A549 (cell line): Measurements from ENCODE around the gene TMEM244. TPM values are rescaled to one million over a fixed set of nuclear protein-coding genes. Genes with fewer than 3 reads are reported as not detected.

Experiments used
- ATAC-seq, 2 experiments: fragments of 200-7000 bp in 1 of 2; fragments of >200 bp in 1 of 2; cut with Nextera tagmentation in 1 of 2; cut with Tn5 transposase in 1 of 2; 3 replicates each; pipeline versions ENCODE4 v1.8.0 to v1.9.1; 2018 to 2020; ENCODE audit warnings: mild to moderate bottlenecking in 1 of 2, moderate library complexity in 1 of 2
- CTCF ChIA-PET: fragments of 300-600 bp; sonication (Branson Sonifier 250); formaldehyde crosslinking; extraction: SDS; loops from one replicate; lab custom pipeline; 2021; ENCODE audit warnings: antibody characterized with exemption, inconsistent platforms; lab: Yijun Ruan, JAX
- POLR2A ChIA-PET: fragments of 350-600 bp; formaldehyde crosslinking; extraction: SDS; loops from one replicate; lab custom pipeline; 2021; ENCODE audit warnings: antibody characterized with exemption, inconsistent platforms; lab: Yijun Ruan, JAX
- DNase-seq, 2 experiments: peaks; one replicate each; pipeline versions ENCODE4 v3.0.0 to v3.0.0-alpha.2; 2011 to 2016; ENCODE audit warnings: low read depth in 1 of 2, low spot score in 1 of 2
- FAIRE-seq: peaks from 2 replicates; lab custom pipeline; 2011; peaks lifted over from hg19 to GRCh38; lab: Jason Lieb, UNC
- H3K27ac ChIP-seq, 2 experiments: fragments of >200 bp; sonication (Bioruptor Twin); formaldehyde crosslinking; 3 replicates each; pipeline ENCODE4 v1.5.1; 2016 to 2017
- H3K4me1 ChIP-seq: fragments of >200 bp; sonication (Bioruptor Twin); formaldehyde crosslinking; 3 replicates; pipeline ENCODE4 v1.6.1; 2016
- H3K4me2 ChIP-seq: fragments of >200 bp; sonication (Bioruptor Twin); formaldehyde crosslinking; 3 replicates; pipeline ENCODE4 v1.6.1; 2016
- H3K4me3 ChIP-seq: fragments of >200 bp; sonication (Bioruptor Twin); formaldehyde crosslinking; 3 replicates; pipeline ENCODE4 v1.5.1; 2016
- H3K9me3 ChIP-seq: fragments of >200 bp; sonication (Bioruptor Twin); formaldehyde crosslinking; 3 replicates; pipeline ENCODE4 v1.6.1; 2016
- BCL3 ChIP-seq: fragments of >200 bp; sonication (Bioruptor Twin); formaldehyde crosslinking; IDR thresholded peaks from 3 replicates; pipeline ENCODE4 v1.6.1; 2016
- BHLHE40 ChIP-seq: IDR thresholded peaks from 2 replicates; pipeline ENCODE4 v1.6.1; 2012; ENCODE audit warnings: low read depth, low read length, inconsistent platforms
- CBX8 ChIP-seq: fragments of 200-600 bp; sonication (generic); IDR thresholded peaks from 2 replicates; pipeline ENCODE4 v1.6.1; 2016
- EHF ChIP-seq: fragments of 250-450 bp; sonication (Bioruptor Pico); IDR thresholded peaks from 2 replicates; pipeline ENCODE4 v1.5.0; 2020; ENCODE audit warnings: mild to moderate bottlenecking
- EHMT2 ChIP-seq: fragments of 200-600 bp; sonication (generic); IDR thresholded peaks from 2 replicates; pipeline ENCODE4 v1.6.1; 2016; ENCODE audit warnings: antibody characterized with exemption, low read depth, mild to moderate bottlenecking, moderate library complexity
- ESRRA ChIP-seq: fragments of 150-350 bp; IDR thresholded peaks from 2 replicates; pipeline ENCODE4 v1.6.1; 2014; ENCODE audit warnings: mild to moderate bottlenecking, low read length, borderline replicate concordance
- FOSL2 ChIP-seq, 2 experiments: fragments of 450-650 bp in 1 of 2; fragments of >200 bp in 1 of 2; sonication (Bioruptor Twin) in 1 of 2; formaldehyde crosslinking; IDR thresholded peaks; 2 replicates each; pipeline versions ENCODE4 v1.5.0 to v1.6.1; 2016 to 2020; ENCODE audit warnings: mild to moderate bottlenecking in 1 of 2, moderate library complexity in 1 of 2
- FOXS1 ChIP-seq: fragments of 250-450 bp; sonication (Bioruptor Pico); IDR thresholded peaks from 2 replicates; pipeline ENCODE4 v1.5.0; 2020; ENCODE audit warnings: mild to moderate bottlenecking, moderate library complexity
- GATA3 ChIP-seq: IDR thresholded peaks from 2 replicates; pipeline ENCODE4 v1.6.1; 2012; ENCODE audit warnings: borderline replicate concordance
- HDAC2 ChIP-seq: fragments of 200-600 bp; sonication (generic); IDR thresholded peaks from 2 replicates; pipeline ENCODE4 v1.6.1; 2016
- HMGXB4 ChIP-seq: fragments of 250-450 bp; sonication (Bioruptor Pico); IDR thresholded peaks from 2 replicates; pipeline ENCODE4 v1.5.0; 2021; ENCODE audit warnings: mild to moderate bottlenecking, moderate library complexity, borderline replicate concordance
- HOXB13 ChIP-seq: fragments of 250-450 bp; sonication (Bioruptor Pico); IDR thresholded peaks from 2 replicates; pipeline ENCODE4 v1.5.0; 2020; ENCODE audit warnings: low read depth, mild to moderate bottlenecking, moderate library complexity
- JUN ChIP-seq, 2 experiments: fragments of >200 bp; sonication (Bioruptor Twin); formaldehyde crosslinking; IDR thresholded peaks; 2 replicates in 1 of 2; 3 replicates in 1 of 2; pipeline ENCODE4 v1.6.1; 2016 to 2017
- KDM1A ChIP-seq: fragments of 200-600 bp; sonication (generic); IDR thresholded peaks from 2 replicates; pipeline ENCODE4 v1.6.1; 2016; ENCODE audit warnings: low read depth, mild to moderate bottlenecking
- MAFK ChIP-seq: fragments of 450-650 bp; IDR thresholded peaks from 2 replicates; pipeline ENCODE4 v1.6.1; 2014; ENCODE audit not compliant: partially characterized antibody
- MAX ChIP-seq: IDR thresholded peaks from 2 replicates; pipeline ENCODE4 v1.6.1; 2012
- MYC ChIP-seq: IDR thresholded peaks from 2 replicates; pipeline ENCODE4 v1.6.1; 2012; ENCODE audit warnings: mild to moderate bottlenecking, inconsistent platforms, low read length, improper control_type of control experiment, borderline replicate concordance
- NR3C1 ChIP-seq: fragments of >200 bp; sonication (Bioruptor Twin); formaldehyde crosslinking; IDR thresholded peaks from 3 replicates; pipeline ENCODE4 v1.6.1; 2017
- PBX3 ChIP-seq: IDR thresholded peaks from 2 replicates; pipeline ENCODE4 v1.6.1; 2012
- PHF8 ChIP-seq: fragments of 200-600 bp; sonication (generic); IDR thresholded peaks from 2 replicates; pipeline ENCODE4 v1.6.1; 2016; ENCODE audit warnings: low read depth, mild to moderate bottlenecking, antibody characterized with exemption, moderate library complexity, borderline replicate concordance
- POLR2A ChIP-seq: IDR thresholded peaks from 2 replicates; pipeline ENCODE4 v1.6.1; 2012; ENCODE audit warnings: mild to moderate bottlenecking, low read length
- POLR2AphosphoS2 ChIP-seq: conservative IDR thresholded peaks from 2 replicates; pipeline ENCODE4 v1.6.1; 2012; ENCODE audit warnings: low read length, improper control_type of control experiment, inconsistent platforms
- RARB ChIP-seq: fragments of 250-450 bp; sonication (Bioruptor Pico); IDR thresholded peaks from 2 replicates; pipeline ENCODE4 v1.8.0; 2021; ENCODE audit warnings: mild to moderate bottlenecking, moderate library complexity
- RCOR1 ChIP-seq: fragments of 150-350 bp; IDR thresholded peaks from 2 replicates; pipeline ENCODE4 v1.6.1; 2014; ENCODE audit warnings: antibody characterized with exemption, low read length, low read depth
- RFX5 ChIP-seq: fragments of 450-650 bp; IDR thresholded peaks from 2 replicates; pipeline ENCODE4 v1.7.1; 2014; ENCODE audit warnings: antibody characterized with exemption, mild to moderate bottlenecking, moderate library complexity
- SREBF2 ChIP-seq: fragments of 450-650 bp; IDR thresholded peaks from 2 replicates; pipeline ENCODE4 v1.6.1; 2014; ENCODE audit warnings: mild to moderate bottlenecking, moderate library complexity
- USF2 ChIP-seq: fragments of 450-650 bp; IDR thresholded peaks from 2 replicates; pipeline ENCODE4 v1.6.1; 2014; ENCODE audit warnings: antibody characterized with exemption
- ZFP36 ChIP-seq: fragments of 450-650 bp; IDR thresholded peaks from 2 replicates; pipeline ENCODE4 v1.6.1; 2014; ENCODE audit warnings: borderline replicate concordance; ENCODE audit not compliant: partially characterized antibody
- ZNF302 ChIP-seq: fragments of 250-450 bp; sonication (Bioruptor Pico); IDR thresholded peaks from 2 replicates; pipeline ENCODE4 v1.9.0; 2021; ENCODE audit warnings: inconsistent platforms, mild to moderate bottlenecking, moderate library complexity
- ZSCAN20 ChIP-seq: fragments of 250-450 bp; sonication (Bioruptor Pico); IDR thresholded peaks from 2 replicates; pipeline ENCODE4 v1.8.0; 2022; ENCODE audit warnings: mild to moderate bottlenecking, moderate library complexity
- WGBS: methylation state at CpG from one replicate; pipeline ENCODE4 v1.1.6; 2017; ENCODE audit errors: missing lambda C conversion rate; 5-methylcytosine and 5-hydroxymethylcytosine counted together
- polyA plus RNA-seq, 4 experiments: library from polyadenylated mRNA; depleted of rRNA in 3 of 4; stranded (reverse); fragments of >200 nt; fragmentation: RNase III in 1 of 4; extraction: RNeasy Plus Mini Kit Qiagen cat#74134 plus additional on column Dnase treatment in 1 of 4; gene quantifications; 2 replicates in 3 of 4; 3 replicates in 1 of 4; pipeline ENCODE4 v1.2.3, GENCODE V29; 2011 to 2017

TMEM244 gene
- polyA plus RNA-seq, 2 of the 4 experiments (the other 2 are of a cell fraction) = not detected

- no peak for DNase-seq
- FAIRE-seq = no peak
- H3K4me3 ChIP-seq = no peak overlapping the region
- POLR2A ChIA-PET = no interaction called here
- no peaks in the 10 kb centered on the region for H3K9me3 ChIP-seq
- no peaks in the 10 kb centered on the region for H3K4me1 ChIP-seq
- no peak for ATAC-seq
- no peak overlapping the region for H3K27ac ChIP-seq
- TF ChIP-seq RFX5 (no peak), ESRRA (no peak), FOSL2 (IDR thresholded peaks at IDR 0.05) (no peak), FOSL2 (CRISPR knock-in tag; IDR thresholded peaks at IDR 0.05) (no peak), EHF (no peak), MYC (no peak), MAFK (no peak), SREBF2 (no peak), CBX8 (no peak), HMGXB4 (no peak), POLR2AphosphoS2 (no peak), ZSCAN20 (CRISPR knock-in tag) (no peak), RCOR1 (no peak), BHLHE40 (no peak), NR3C1 (no peak), RARB (CRISPR knock-in tag) (no peak), POLR2A (no peak), USF2 (no peak)
- 29% methylated on average over 4 of the region's 4 CpGs for WGBS
- H3K4me2 ChIP-seq = no peak overlapping the region
- CTCF ChIA-PET = no interaction called here
Measured at GRCh38 chr6:129857838-129858237, 3.3 kb downstream of the TMEM244 start.

GRCh38 chr6:129853996-129854711 is 7.0 kb downstream of the TMEM244 start:
- POLR2A ChIA-PET = no interaction called here

More at GRCh38 chr6:129853996-129854711, 7.0 kb downstream of the TMEM244 start:
- FAIRE-seq = no peak
- no peak for ATAC-seq
- H3K27ac ChIP-seq = no peak overlapping the region
- 37% methylated on average over 3 of the region's 3 CpGs for WGBS
- DNase-seq = no peak
- CTCF ChIA-PET = no interaction called here
- no peak overlapping the region for H3K4me2 ChIP-seq
- H3K9me3 ChIP-seq = no peaks in the 10 kb centered on the region
- TF ChIP-seq KDM1A (no peak), ZNF302 (no peak), HDAC2 (no peak), HOXB13 (CRISPR knock-in tag) (no peak), FOXS1 (CRISPR knock-in tag) (no peak), EHMT2 (no peak), PBX3 (no peak), MAFK (no peak), BCL3 (no peak), RARB (CRISPR knock-in tag) (no peak), GATA3 (no peak), POLR2AphosphoS2 (no peak), NR3C1 (no peak), MAX (no peak), ZFP36 (no peak), PHF8 (no peak), JUN (IDR thresholded peaks at IDR 0.05) (no peak), ESRRA (no peak)
- TF ChIP-seq, all 56 proteins: peak for 0
- H3K4me3 ChIP-seq = no peak overlapping the region
- no peaks in the 10 kb centered on the region for H3K4me1 ChIP-seq
